ENCODE data around the gene DLD. TPM values are rescaled to one million over a fixed set of nuclear protein-coding genes. Genes with fewer than 3 reads are reported as not detected.
"Not testable (repeated sequence)": the region's sequence is repeated elsewhere in the genome, so short reads cannot be mapped to it uniquely, and the experiment has no call there.

Gene DLD
- total RNA-seq, 1 experiment from 2014 or later = 130 TPM

DNA sequence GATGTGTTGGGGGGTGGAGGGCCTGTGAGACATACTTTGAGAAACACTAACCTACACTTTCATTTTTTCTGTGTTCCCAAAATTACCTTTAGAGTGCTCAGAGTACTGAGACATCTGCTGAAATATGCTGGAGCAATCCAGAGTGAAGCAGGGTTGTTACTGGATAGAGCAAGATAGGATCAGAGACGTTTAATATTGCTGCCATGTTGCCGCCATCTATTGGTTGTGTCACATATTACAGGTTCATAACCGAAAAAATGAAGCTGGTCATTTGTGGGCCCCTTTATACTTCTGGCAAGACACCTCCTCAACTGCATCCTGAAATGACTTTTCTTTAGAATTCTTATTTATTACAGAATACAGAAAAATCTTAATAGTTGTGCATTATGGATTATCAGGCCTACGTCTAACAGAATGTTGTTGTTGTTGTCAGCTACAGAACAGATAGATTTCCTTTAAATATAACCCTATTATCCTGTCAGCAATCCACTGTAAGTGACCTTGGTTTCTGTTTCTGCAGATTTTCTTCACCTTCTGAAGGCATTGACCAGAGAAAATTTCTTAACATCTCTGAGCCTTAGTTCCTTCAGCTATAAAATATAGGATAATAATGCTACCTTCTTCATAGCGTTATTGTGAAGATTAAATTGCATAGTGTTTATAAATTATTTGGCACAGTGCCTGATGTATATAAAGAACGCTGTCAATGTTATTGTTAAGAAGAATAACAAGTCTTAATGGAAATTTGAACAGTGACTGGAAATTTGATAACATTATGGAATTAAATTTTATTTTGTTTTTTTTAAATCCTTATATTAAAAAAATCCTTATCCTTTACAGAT is 16.2 kb upstream of the DLD start:
- DNase-seq (ENCODE audit: low spot score) = peak; percentile 65

DNA sequence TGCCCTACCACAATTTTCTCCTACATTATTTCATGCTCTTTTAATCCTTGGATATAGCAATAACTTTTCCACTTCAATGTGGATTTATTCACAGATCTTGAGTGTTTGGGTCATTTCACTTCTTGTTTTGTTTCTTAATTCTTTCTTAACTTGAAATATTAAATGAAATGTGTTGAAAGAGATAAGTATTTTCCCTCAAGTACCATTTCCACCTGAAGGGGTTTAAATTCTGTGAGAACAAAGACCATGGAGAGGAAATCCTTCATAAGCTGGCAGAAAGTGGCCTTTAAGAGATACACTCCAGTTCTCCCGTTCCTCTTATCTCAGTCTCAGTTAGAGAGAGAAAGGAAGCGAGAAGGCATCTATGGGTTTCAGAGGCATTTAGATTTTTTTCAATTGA is 14.1 kb upstream of the DLD start:
- DNase-seq (ENCODE audit: low spot score) = no peak

DNA sequence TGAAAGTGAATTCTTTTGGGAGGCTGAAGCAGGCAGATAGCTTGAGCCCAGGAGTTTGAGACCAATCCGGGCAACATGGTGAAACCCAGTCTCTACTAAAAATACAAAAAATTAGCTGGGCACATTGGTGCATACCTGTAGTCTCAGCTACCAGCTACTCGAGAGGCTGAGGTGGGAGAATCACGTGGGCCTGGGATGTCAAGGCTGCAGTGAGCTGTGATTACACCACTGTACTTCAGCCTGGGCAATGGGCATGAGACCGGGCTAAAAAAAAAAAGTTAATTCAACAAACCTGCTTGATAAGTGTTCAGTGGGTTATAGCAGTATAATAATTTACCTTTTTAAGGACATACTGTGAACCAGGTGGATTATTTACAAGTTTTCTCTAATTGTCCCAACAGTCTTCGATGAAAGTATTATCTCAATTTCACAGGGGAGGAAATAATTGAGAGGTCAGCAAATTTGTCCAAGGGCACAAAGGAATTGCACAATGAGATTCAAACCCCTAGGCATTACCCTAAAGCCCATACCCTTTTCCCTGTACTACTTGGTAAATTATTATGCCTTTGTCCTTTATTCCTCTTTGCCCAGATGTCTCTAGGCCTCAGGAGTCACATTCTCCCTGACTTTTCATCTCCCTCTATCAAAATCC is 13.1 kb upstream of the DLD start:
- DNase-seq (ENCODE audit: low spot score) = no peak

DNA sequence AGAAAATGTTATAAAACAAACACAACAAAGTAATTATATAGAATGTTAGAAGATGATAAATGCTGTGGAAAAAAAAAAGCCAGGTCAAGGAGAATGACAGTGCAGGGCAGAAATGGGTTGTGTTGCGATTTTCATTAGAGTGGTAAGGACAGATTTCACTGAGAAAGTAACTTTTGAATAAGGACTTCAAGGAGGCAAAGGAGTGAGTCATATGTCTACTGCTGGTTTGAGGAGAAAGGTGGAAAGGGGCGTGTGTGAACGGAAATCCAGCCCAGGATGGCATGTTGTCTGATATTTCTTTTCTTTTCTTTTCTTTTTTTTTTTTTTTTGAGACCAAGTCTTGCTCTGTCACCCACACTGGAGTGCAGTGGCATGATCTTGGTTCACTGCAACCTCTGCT is 12.3 kb upstream of the DLD start:
- no peak for DNase-seq (ENCODE audit: low spot score)

DNA sequence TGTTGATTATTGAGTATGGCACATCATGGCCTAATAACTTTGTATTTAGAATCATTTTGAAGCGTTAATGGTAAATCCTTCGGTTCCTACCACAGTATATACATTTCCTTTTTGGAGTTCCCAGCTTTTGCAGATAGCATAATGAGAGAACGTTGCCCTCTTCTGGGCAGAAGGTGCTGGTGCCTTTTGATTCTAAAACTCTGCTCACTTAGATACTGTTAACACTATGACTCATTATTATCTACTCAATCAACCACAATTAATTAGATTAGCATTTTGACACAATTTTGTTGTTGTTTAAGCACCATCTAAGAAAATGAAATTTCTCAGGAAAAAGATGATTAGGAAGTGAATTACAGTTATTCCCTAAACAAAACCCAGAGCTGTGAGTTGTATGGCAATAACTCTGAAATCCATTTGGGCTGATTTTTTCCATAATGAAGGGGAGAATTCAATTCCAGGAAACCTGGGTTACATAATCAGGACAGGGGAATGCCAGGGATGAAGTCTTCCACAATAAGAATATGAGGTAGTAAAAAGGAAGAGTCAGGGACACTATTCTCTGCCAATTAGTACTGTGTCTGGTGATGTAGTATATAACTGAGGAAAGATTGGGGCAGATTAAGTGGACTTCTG is 11.5 kb upstream of the DLD start:
- DNase-seq (ENCODE audit: low spot score) = peak; percentile 70

DNA sequence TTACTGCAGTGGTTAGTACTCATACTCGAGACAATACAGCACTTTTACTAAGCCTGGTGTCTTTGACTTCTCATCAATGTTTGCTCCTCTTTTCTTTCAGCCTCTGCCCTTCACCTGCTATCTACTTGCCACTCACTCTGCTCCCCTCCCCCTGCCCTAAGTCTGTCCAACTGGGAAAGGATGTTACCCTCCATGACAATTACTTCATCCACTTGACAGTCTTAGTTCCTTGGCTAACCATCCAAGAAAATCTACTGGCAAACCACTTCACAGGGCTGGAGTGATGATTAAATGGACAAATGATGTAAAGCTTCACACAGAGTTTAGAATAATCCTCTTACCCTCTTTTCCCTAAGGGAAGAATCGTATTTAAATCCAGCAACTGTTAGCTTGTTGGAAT is 8.2 kb upstream of the DLD start:
- DNase-seq (ENCODE audit: low spot score) = no peak

DNA sequence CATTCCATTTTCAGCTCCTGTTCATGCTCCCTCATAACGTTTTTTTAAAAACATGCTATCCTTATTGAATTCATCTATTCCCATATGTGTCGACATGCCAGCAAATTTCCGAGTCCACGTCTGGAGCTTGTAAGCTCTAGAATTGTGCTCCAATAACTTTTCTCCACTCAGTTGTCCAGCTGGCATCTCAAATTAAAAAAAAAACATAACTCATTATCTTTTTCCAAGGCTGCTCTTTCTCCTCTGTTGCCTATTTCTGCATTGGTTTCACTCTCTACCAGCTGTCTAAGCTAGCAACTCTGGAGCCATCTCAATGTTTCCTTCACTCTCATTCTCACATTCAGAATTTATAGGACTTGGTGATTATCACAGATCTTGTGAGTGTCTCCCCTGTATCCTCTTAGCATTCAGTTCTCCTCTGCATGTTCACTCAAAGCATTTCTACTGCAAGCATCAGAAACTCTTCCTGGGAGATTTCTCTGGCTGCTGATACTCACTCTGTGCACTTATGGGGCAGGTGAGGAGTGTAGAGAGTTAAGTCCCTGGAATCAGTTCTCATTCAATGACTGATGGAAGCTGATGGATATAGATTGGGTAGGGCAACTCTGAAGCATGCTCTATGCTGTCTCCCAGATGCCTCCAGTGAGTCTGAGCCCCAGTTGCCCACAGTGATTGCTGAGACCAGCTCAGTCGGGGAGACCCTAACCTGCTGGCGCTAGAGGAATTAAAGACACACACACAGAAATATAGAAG is 6.7 kb upstream of the DLD start:
- DNase-seq (ENCODE audit: low spot score) = no peak

DNA sequence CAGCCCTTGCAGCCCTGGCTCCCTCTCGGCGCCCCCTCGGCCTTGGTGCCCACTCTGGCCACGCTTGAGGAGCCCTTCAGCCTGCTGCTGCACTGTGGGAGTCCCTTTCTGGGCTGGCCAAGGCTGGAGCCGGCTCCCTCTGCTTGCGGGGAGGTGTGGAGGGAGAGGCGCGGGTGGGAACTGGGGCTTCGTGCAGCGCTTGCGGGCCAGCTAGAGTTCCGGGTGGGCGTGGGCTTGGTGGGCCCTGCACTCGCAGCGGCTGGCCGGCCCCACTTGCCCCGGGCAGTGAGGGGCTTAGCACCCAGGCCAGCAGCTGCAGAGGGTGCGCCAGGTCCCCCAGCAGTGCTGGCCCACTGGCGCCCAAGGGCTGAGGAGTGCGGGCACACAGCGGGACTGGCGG is 3.2 kb upstream of the DLD start:
- DNase-seq (ENCODE audit: low spot score) = not testable (repeated sequence)

DNA sequence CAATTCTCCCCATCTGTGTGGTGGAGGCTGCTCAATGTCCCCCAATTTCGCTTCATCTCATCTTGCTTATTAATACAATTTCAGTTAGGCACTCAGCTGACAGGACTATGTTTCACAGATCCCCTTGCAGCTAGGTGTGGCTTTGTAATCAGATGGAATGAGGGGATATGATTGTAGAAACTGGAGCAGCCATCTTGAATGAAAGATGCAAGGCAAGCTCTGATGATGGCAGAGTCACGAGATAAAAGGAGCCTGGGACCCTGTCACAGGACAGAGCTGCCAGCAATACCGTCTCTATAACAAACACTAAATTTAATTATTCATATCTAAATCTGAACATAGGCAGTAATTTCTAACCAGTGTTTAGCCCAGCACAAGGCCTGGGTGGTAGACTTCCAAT is 991 bp upstream of the DLD start:
- DNase-seq (ENCODE audit: low spot score) = no peak

DNA sequence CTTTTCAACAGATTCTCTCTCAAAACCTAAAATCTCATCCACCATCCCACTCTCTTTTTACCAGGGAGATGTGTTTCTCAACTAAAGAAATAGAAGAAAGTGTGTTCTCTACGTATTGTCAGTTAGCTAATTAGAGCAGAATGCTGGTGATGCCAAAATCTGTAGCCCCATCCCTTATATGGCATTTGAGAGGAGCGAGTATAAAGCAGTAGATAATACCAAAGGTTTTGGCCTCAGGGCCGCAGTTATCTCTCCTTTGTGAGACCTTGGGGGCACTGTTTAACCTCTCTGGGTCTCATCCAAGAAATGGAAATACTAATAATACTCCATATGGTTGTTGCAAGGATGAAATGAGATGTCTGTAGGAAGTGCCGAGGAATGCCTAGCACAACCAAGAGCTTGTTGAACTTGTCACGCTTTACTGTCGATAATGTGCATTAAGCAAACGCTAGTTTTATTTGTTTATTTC is 456 bp upstream of the DLD start:
- DNase-seq (ENCODE audit: low spot score) = no peak

DNA sequence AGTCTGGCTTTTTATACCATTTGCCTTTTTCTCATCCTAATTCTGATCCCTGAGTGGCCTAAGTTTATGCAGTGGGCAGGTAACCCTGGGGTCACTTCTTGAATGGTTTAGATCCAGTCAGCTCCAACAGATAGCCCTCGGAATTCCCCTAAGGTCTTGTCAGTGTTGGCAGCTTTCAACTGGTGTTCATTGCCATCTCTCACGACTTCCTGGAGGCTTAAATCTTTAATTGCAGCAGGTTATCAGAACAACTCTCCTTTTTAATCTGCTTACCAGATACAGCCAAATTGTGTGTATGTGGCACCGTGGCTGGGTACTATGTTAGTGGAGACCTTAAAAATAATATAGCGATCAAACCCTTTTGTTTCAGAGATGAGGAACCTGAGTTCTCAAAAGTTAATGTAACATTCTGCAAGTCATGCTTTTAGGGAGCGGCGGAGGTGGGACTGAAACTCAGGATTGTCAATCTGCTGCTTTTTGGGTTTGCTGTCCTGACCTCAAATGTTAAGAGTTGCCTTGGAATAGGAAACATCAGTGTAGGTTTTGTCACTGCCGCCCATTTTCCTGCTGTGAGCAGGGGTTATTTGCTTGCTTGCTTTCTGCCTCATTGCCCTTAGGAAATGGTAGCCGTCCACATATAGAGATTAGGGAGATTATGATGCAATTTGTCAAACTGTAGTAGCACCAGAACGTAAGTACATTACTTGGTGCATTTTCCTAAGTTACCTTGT is 818 bp downstream of the DLD start:
- DNase-seq (ENCODE audit: low spot score) = no peak

DNA sequence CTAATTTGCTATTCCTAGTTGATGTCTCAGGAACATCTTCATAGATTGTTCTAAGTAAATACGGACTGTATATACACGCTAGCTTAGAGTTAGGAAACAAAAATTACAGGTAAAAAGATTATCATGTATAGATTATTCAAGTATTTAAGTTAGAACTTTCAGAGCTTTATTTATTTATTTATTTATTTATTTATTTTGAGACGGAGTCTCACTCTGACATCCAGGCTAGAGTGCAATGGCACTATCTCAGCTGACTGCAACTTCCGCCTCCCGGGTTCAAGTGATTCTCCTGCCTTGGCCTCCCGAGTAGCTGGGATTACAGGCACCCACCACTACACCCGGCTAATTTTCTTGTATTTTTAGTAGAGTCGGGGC is 1.4 kb downstream of the DLD start:
- DNase-seq (ENCODE audit: low spot score) = not testable (repeated sequence)

DNA sequence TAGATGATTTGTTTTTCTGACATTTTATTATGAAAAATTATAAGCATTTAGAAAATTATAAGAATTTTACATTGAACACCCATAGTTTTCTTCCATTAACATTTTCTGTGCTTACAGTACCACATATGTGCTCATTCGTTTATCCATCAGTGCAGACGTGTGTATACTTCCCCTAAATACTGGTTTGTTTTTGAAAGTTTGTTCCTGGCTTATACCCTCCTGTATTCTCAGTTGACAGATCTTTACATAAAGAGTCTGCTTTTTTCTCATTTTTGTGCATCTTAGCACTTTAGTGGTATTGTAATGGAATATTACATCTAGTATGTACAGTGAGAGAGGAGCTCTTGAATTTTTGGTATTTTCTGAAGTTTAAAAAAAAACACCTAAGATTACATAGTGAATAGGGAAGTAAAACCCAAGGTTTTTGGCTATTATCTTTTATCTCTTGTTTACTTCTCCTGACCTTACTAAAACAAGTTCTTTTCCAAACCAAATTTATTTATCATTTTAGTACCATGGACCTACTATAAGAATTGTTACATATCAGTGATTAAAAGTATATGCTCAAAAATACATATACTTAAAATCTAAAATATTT is 8.1 kb downstream of the DLD start:
- DNase-seq (ENCODE audit: low spot score) = no peak

DNA sequence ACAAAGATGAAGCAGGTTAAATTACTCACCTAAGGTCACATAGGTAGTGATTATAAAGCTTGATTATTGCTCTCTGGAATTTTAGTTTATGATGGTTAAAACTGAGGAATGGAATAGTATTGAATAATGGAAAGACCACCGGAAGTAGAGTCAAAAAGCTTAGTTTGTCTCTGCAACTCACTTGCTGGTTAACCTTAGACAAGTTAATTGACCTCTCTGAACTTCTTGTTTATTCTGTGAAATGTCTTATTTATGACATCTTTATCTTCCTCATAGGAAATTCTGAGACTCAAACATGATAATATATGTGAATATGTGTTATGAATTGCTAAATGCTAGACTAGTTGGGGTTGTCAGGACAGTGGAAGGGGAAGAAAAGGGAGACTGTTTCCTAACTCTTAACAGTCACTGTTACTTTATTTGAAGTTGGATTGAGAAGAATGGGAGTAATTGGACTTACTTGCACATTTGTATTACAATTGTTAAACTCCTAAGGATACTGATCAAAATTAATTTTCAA is 9.6 kb downstream of the DLD start:
- no peak for DNase-seq (ENCODE audit: low spot score)

DNA sequence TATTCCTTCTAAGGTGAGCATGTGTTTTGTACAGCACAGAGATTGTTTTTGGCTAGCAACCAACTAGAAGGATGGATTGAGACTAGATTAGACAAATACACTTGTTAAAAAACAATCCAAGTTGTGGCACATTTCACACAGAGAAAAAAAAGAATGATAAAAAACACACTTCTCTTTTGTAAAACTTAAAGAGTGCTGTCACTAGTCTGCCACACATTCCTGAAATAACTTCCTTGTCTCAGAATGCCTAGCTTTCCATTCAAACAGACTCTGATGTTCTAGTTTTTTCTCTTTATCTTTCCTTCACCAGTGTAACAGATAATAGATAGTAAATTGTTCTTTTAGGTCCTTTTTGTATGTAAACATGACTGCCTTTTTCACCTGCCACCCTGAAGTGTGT is 11.4 kb downstream of the DLD start:
- DNase-seq (ENCODE audit: low spot score) = no peak

DNA sequence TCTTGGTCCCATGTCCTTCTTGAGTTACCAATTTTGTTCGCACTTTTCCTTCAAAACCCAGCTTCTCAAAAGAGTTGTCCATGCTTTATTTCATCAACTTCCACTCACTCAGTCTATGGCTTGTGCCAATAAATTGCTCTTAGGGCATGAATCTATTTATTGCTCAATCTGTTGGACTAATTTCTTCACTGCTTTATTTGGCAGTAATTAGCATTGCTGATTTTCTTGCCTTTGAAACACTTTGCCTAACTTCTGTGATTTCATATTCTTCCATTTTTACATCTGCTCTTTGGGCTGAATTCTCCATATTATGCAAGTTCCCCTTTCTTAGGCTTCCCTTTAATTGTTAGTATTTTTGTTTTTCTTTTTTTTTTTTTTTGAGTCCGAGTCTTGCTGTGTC is 16.8 kb downstream of the DLD start:
- DNase-seq (ENCODE audit: low spot score) = no peak

DNA sequence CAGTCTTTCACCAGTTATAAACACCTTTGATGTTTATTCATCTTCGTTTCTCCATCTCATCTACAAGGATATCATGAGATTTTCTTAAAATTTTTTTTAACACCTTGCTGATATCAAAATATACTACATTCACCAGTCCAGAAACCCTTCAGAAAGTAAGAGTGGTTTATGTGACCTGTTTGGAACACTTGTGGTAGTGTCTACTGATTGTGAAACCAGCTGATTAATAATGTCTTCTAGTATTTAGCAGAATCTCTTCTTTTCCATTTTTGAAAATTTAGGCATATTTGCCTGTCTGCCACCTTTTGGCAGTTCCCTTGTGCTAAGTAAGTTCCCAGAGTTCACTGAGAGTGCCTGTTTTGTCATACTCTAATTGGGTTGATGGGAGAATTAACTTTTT is 18.5 kb downstream of the DLD start:
- DNase-seq (ENCODE audit: low spot score) = no peak

DNA sequence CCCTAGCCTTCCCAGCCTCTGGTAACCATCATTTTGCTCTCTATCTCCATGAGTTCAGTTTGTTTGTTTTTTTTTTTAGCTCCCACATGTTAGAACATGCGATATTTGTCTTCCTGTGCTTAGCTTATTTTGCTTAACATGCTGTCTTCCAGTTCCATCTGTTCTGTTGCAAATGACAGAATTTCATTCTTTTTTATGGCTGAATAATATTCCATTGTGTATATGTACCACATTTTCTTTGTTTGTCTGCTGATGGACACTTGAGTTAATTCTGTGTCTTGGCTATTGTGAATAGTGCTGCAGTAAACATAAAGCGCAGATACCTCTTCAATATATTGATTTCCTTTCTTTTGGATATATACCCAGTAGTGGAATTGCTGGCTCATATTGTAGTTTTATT is 21.0 kb downstream of the DLD start:
- no peak for DNase-seq (ENCODE audit: low spot score)

DNA sequence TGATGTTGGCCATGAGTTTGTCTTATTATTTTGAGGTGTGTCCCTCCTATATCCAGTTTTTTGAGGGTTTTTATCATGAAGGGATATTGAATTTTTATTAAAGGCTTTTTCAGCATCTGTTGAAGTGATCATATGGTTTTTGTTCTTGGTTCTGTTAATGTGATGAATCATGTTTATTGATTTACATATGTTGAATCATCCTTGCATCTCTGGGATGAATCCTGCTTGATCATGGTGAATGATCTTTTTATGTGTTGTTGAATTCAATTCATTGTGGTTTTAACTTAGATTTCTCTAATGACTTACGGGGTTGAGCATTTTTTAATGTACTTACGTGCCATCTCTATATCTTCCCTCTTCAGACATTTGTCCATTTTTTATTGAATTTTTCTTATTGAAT is 22.9 kb downstream of the DLD start:
- no peak for DNase-seq (ENCODE audit: low spot score)

DNA sequence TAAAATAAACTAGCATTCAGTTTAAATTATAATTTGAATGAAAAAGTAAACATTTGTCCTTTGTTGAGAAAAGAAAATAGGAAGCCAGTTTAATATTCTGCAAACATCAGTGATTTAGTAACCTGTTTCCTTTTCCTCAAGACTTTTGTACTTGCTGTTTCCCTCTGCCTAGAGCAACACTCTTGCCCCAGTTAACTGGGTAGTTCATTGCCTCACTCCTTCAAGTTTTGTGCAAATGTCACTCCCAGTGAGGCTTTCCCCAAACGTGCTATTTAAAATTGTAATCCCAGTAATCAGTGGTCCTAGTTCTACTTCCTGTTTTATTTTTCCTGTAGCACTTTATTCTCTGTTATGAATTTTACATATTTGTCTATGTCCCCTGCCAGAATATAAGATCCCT is 23.8 kb downstream of the DLD start:
- no peak for DNase-seq (ENCODE audit: low spot score)

DNA sequence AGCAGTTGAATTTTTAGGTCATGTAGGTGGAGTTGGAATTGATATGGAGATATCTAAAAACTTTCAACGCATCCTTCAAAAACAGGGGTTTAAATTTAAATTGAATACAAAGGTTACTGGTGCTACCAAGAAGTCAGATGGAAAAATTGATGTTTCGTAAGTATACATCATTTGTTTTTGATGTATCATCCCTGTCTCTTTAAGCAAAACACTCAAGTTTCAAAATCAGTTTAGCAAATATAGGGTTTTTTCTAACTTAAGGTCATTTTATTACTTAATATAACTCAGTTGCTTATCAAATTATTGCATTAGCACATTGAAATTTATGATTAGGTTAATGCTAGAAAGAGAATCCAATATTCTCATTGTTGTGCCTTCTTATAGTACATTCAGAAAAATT is 24.6 kb downstream of the DLD start:
- DNase-seq (ENCODE audit: low spot score) = no peak

Measured in H4 (cell line).